Hematopoietic multipotent progenitor cell treated with erythropoietin and hydrocortisone succinate and interleukin-3 and kit ligand, for 8 days (in vitro differentiated cells): ENCODE measurements around the gene BEND6.
A peak's percentile ranks its signal among the peaks of the same experiment; 100 is the strongest.

Source experiments
- DNase-seq: peaks from one replicate; pipeline ENCODE4 v3.0.0-alpha.2; 2015

The BEND6 gene, protein sequence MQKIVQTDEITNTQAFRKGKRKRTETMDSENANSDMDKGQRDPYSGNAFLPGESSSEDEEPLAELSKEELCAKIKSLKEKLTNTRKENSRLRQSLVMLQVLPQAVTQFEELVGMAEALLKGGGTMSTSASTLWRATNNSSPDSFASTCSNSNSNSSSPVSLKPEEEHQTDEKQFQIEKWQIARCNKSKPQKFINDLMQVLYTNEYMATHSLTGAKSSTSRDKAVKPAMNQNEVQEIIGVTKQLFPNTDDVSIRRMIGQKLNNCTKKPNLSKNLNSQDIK

DNA sequence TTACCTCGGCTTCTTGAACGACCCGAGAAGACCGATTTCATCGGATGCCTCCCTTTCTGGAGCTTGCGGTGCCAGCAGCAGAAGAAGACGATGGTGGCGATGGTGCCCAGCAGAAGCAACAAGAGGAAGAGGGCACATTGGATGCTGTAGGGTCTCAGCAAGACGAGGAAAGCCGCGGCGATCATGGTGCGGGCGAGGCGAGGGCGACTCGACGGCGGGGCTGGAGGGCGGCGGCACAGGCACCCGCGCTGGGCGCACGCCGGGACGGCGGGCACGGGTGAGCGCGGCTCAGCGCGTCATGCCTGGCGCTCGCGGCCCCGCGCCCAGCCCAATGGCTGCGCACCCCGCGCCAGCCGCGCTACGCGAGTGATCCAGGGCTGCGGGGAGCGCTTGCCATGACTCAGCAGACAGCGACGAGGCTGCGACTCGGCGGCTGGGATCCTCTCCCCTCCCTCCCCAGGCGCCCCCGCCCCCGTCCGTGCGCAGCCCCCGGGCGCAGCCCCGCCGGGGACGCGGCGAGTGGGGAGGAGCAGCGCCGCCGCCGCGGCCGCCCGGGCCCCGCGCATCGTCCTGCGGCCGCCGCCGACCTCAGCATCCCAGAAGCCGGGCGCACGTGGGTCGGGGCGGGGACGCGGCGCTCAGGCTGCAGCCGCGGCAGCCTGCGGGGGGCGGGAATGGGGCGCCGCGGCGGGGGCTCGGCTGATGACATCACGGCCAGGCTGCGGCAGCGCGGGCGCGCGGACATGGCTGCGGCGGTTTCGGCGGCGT is at the start of gene BEND6:
BEND6 (plus strand) TSS at position 705 of the 768 bp plus-strand sequence. CDS start 26,704 bp downstream, outside the sequence.
- DNase-seq = peak; percentile 57

DNA sequence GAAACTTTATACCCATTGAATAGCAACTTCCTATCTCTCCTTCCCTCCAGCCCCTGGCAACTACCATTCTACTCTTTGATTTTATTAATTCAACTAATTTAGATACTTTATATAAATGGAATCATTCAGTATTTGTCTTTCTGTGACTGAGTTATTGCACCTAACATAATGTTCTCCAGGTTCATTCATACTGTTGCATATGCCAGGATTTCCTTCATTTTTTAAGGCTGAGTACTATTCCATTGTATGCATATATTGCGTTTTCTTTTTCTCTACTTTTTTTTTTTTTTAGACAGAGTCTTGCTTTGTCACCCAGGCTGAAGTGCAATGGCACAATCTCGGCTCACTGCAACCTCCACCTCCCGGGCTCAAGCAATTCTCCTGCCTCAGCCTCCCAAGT is 49.5 kb upstream of the BEND6 start:
- no peak for DNase-seq

DNA sequence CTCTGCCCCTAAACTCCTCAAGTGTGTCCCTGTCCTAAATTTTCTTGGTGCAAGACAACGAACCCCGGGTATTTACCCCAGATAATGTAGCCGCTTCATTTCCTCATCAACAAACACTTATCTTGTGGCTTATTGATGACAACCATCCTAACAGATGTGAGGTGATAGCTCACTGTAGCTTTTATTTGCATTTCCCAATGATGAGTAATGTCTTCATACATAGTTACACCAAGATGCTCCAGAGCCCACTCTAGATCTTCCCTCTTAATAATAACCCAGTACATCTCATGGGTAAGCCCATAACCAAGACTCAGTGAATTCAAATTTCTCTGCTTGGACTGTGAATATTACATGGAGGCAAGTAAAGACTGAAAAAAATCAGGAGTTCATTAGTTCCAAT is 48.2 kb upstream of the BEND6 start:
- no peak for DNase-seq

DNA sequence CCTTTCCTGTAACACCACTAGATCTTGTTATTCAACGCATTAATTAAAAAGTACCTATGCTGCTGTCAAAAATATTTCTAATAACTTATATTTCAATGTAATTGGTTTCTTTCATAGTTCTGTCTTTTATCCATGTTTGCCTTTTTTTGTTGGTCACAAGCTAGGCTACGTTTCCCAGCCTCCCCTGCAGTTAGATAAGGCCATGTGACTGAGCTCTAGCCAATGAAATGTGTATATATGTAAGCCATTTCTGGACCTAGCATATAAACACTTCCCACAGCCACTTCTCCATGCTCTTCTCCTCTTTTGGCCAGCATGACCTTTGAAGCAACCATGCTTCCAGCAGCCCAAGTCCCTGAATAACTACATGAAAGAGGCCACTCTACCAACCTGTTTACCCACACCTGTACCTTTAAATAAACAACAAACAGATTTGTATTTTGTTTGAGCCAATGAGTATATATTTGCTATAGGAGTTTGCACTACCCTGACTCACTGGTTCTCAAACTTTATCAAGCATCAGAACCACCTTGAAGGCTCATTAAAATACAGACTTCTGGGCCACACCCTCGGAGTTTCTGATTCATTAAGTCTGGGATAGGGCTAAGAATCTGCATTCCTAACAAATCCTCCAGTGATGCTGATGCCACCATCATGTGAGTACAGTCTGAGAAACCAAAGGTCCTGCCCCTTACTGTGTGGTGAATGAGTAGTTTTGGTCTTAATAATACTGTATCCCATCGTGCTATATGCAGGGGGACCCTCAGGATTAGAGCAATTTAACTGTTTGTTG is 45.6 kb upstream of the BEND6 start:
- DNase-seq = no peak

DNA sequence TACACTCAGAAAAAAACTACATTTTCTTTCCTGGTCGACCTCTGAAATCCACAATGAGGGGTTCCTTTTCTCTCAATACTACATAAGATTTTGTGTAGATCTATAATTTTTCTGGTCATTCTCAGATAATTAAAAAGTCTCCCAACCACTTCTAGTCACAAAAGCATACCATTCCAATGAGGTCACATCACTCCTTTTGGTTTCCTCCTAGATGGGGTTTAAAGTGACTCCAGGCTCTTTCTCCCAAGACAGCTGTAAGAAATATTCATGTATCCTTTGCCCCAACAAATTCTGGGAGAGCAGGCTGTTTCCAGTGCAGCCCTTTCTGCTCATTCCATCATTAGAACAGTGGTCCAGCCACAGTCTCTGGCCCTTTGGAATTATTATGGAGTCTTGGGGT is 43.1 kb upstream of the BEND6 start:
- DNase-seq = no peak

DNA sequence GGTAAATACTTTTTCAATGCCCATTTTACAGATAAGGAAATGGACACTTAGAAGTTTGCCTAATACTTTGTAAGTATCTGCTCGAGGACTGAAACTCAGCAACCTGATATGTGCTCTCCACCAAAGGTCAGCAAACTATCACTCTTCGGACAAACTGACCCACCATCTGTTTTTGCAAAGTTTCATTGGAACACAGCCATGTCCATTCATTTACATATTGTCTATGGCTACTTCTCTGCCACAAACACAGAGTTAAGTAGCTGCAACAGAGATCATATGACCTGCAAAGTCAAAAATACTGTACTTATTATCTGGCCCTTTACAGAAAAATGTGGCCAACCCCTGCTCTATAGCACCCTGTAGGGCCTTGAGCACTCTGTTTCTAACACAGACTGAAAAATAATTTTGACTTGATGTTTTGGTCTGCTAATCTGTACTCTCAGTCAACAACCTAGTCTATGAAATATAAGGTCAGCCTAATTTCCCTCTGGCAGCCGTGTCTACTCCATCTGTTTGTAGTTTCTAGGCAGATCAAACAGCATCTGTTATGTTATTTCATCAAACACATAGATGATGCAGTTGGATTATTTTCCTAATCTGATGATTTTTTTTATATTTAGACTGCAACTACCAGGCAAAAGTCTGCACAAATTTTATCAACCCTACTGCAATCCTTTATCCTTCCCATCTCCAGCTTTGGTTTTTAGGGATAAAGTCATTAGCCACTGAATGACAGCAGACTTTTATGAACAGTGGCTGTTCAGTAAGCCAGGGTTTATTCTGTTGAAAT is 41.4 kb upstream of the BEND6 start:
- DNase-seq = no peak

DNA sequence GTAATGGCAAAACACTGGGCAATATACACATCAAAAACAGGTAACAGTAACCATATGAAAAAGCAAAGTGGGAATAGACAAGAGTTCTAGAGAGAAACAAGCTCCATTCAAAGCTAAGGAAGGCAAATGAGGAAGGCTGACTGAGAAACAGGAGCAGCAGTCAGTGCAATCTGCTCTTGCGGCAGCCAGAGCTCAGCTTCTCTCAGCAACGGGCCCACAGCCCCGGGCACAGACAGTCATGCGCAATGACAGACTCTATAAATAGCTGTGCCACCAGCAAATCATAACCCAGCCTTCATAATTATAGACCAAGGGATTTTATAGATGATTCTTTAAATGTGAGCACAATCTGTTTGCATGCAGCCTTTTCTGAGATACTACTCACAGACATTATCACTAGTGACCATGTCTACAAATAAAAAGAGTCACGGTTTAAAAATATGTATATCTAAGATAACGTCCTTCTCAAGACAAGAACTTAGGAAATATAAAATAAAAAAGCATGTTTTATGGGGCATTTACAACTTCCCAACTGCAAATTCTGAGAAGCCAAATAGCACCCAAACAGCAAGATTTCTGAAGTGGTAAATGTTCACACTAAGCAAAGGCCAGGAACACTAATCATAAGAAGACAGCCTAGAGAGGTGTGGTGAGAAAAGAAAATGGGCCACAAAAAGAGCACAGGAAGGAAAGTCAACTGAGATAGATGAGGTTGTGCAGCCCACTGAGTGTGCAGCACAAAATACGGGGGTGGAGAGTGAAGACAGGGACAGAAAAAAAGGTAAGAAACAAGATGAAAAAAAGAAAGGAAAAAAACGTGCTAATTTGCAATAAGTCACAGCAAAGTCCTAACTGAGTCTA is 39.9 kb upstream of the BEND6 start:
- DNase-seq = peak; percentile 47

DNA sequence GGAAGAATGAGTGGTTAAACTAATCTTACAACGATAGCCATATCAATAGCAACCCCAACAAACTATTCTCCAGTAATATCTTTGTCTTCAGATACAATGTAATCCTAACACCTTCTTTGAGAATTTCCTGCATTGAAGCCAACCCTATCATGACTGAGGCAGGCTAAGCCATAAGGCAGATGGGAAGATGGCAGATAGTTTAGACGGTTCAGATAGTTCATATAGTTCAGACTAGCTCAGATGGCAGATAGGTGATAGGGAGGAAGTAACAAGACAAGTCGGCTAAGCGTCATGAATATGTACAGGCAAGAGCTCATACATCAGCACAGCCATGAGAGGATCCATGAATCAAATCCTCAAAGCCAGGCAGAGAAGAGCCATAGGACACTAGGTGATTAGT is 39.1 kb upstream of the BEND6 start:
- peak; percentile 13 for DNase-seq

DNA sequence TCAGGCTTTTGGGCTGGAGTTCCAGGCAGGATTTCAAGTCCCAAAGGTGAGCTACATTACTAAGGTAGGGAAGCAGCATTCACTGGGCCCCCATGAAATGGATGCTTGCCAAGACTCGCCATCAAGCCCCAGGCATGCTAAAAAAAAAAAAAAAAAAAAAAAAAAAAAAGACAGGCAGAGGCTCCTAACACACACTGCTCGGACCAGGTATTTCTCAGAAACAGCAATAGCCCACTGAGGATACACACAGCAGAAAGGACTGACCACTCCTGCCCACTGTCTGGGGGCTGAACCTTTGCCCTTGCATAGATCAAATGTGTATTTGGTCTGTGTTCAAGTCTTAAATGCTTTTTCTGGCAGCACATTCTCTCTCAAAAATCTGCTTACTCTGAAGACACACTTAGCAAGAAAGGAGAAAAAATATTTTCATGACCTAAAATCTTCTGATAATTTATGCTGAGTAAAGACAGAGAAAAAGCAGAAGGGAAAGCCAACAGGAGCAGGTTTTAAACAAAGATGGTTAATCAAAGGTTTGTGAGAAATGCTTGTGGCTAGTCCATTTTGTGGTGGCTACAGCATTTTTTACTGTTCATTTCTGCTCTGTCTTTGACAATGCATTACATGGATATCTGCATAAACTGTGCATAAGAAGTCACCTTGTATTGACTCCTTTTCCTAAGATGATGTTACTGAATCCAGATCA is 37.9 kb upstream of the BEND6 start:
- DNase-seq = no peak

DNA sequence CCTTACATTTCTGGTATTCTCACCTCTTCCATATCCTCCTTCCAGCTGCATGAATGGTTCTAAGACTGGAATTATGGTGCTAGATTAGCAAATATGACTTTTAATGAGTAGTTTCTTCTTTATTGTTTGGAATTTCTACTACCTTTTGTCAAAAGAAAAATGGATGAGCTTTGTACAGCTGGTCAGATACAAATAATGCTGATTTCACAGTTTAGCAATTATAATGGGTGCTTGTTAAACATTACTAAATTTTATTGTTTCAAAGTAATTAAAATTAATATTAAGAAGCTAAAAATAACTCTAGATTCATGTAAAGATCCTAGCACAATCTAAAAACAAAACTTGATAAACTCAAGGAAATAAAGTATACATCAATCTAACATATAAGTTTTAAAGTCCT is 32.3 kb upstream of the BEND6 start:
- DNase-seq = no peak

DNA sequence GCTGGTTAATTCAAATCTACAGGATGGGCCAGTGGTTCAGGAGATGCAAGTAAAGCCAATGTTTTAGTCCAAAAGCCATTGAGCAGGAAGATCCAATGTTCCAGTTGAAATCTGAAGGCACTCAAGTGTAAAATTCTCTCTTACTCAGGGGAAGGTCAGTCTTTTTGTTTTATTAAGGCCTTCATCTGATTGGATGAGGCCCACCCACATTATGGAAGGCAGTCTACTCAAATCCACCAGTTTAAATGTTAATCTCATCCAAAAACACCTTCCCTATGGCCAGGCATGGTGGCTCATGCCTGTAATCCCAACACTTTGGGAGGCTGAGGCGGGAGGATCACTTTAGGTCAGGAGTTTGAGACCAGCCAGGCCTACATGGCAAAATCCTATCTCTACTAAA is 31.3 kb upstream of the BEND6 start:
- no peak for DNase-seq

DNA sequence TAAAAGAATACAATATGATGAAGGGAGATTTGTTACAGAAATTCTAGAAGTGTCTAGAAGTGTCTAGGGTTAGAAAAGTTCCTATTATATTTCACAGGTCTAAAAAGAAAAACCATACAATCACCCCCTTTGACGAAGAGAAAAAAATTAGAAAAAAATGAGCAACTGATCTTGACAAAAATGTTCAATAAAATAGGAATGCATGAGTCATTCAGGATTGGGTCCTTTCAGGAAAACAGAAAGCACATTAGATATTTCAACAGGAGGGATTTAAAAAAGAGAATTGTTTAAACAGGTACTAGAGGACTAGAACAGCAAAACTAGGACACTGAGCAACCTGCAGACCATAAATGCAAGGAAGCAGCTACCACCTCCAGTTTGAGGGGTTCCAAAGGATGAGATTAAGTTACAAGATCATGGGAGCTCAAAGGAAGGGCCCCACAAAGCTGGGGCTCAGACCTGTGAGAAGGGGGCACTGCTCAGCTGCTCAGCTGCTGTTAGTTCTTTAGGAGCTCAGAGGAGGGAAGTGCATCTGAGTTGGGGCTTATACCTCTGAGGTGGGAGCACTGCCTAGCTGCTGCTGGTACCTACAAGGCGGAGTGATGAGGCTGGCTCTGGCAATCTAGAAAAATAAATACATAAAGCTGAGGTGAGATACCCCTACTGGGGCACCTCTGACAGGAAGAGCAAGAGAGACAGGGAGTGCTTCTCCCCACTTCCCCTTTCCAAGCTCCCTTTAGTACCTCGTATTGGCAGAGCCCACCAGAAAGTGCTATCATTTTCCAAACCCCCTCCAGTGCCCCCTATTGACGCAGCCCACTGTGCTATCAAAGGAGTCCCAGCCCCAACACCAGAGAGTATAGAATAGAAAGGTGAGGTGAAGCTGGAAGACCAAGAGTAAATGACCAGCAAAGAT is 27.1 kb upstream of the BEND6 start:
- DNase-seq = no peak

DNA sequence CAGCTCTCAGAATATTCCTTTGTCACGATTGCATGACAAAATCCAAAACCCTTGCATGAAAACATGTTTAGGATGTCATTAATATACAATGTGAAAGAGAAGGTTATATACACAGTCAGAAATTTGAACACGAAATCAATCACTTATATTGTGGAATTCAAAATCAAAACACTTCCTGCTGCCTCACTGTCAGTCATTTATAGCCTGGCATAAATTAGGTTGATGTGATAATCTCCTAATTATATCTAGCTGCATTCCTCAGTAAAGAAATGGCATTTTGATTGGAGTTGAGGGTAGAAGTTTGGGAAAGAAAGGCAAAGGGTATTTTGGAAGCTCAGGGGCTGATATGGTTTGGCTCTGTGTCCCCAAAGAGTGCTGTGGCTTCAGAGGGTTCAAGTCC is 24.1 kb upstream of the BEND6 start:
- DNase-seq = no peak

DNA sequence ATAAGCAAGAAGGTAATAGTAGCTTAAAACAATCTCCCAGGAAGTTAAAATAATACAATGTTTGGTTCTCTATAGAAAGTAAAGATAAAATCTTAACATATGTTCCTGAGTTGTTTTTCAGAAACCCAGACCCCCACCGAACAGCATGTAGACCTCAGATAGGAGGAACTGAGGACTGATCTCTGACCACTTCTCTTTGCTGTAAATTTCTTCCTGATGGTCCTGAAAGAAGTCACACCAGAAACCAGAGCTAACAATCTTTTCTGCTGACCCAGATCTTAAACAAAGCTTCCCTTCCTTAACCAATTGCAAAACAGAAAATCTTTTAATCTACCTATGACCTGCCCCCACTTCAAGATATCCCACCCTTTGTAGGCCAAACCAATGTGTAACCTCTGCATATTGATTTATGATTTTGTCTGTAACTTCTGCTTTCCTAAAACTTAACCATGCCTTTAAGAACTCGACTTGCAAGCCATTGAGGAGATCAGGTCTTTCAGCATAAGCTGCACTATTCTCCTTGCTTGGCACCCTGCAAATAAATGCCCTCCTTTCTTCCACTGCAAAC is 21.9 kb upstream of the BEND6 start:
- DNase-seq = no peak

DNA sequence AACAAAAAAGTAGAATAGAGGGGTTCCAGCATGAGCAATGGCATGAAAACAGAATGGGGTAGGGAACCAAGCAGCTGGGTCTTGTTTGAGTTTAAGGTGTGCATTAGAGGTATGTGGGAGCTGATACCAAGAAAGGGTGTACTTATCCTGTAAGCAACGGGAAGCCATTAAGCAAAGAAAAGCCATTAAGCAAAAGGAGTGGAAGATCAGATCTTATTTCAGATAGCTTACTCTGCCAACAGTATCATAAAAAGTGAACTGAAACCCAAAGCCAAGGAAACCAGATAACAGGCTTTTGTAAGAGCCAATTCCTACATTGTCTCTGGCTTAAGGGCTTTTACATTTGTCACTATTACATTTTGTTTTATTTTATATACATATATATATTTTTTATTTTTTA is 21.3 kb upstream of the BEND6 start:
- no peak for DNase-seq

DNA sequence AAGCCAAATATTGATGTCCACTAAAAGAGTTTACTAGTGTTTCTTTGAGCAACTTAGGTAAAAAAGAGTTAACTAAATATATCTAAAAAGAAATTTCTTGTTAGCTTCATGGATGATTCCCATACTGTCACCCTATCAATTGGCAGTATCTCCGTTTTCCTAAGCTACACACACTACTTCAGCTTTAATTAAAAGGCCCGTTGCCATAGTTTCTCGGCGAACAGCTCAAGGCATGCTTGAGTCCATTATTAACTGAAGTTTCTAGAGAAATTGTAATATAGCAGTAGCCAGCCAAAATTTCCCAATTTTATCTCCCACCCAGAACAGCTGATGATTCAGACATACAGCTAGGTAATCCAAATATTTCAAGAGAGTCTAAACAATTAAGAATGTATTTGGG is 20.0 kb upstream of the BEND6 start:
- DNase-seq = no peak

DNA sequence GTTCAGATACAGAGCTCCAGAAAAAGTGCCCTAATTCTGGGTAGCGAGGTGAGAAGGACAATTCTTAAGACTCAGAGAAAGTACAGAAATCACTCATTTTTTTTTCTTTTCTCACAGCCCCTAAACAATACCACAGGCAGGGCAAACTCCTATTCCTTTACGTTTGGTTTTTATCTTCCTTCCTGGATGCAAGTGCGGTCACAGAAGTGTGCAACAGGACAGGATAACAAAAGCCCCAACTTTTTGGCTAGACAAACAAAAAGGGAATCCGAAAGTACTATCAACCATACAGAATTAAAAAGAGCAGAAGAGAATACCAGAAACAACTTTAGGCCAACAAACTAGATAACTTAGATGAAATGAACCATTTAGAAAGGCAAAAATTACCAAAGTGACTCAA is 18.4 kb upstream of the BEND6 start:
- DNase-seq = peak; percentile 17

DNA sequence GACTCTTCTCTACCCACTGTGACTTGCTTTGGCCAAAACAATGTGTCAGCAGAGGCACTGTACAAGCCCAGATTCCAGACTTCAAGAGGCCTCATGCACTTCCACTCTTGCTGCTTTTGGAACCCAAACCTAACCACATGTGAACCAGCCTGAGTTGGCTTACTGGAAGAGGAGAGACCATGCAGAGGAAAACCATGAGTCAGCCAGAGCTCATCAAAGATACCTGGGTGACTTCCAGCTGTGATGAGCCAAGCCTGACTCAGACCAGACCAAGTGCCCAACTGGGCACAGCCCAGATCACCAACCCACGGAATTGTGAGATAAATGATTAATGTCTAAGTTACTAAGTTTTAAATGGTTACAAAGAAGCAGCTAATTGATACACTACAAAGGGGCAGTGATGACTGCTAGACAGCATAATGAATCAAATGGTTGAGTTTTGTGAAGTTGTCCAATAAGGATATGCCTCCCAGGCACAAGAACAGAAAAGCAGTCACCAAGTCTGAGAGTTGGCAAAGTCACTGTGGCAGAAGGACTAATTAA is 16.2 kb upstream of the BEND6 start:
- peak; percentile 46 for DNase-seq

DNA sequence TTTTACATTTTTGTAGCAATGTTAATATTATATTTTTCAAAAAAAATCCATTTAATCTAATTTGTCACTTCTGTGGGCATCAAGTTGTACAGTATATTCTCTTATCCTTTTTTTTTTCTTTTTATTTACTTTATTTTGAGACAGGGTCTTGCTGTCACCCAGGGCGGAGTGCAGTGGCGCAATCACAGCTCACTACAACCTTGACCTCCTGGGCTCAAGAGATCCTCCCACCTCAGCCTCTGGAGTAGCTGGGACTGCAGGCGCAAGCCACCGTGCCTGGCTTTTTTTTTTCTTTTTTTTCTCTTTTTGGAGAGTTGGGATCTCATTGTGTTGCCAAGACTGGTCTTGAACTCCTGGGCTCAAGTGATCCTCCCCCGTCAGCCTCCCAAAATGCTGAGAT is 14.4 kb upstream of the BEND6 start:
- no peak for DNase-seq

DNA sequence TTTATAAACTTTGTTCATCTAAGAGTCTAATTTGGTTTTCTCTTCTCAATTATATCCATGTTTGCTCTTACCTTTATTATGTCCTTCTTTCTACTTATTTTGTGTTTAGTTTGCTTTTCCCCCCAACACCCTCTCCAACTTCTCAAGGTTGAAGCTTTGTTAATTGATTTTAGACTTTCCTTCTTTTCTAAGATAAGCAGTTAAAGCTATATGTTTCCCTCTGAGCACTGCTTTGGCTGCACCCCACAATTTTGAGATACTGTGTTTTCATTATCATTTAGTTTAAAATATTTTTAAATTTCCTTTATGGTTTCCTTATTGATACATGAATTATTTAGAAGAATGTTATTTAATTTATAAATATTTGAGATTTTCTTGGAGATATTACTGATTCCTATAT is 13.9 kb upstream of the BEND6 start:
- no peak for DNase-seq
